IMR-90 (cell line): Measurements from ENCODE around the gene ARF5. TPM values are rescaled to one million over a fixed set of nuclear protein-coding genes. Genes with fewer than 3 reads are reported as not detected.

Source experiments
- ATAC-seq: fragments of 200-7000 bp; cut with Tn5 transposase; 2 replicates; pipeline ENCODE4 v1.9.1; 2020; ENCODE audit warnings: low read depth, mild to moderate bottlenecking, moderate library complexity
- BruUV-seq: library from RNA; stranded (reverse); fragments of 400-500 nt; replicated peaks from 2 replicates; lab custom pipeline; 2021; lab: Mats Ljungman, UMichigan
- CTCF ChIA-PET: fragments of 300-600 bp; formaldehyde crosslinking; extraction: SDS; loops from one replicate; lab custom pipeline; 2021; ENCODE audit warnings: antibody characterized with exemption; lab: Yijun Ruan, JAX
- POLR2A ChIA-PET: fragments of 300-600 bp; sonication (Branson Sonifier 250); formaldehyde crosslinking; loops from one replicate; lab custom pipeline; 2022; ENCODE audit warnings: antibody characterized with exemption; ENCODE audit not compliant: unreplicated experiment; lab: Charles Lee
- DNase-seq: peaks from one replicate; pipeline ENCODE4 v3.0.0; 2013
- H2AFZ ChIP-seq: replicated peaks from 2 replicates; pipeline ENCODE3; 2013; ENCODE audit warnings: low read length, mild to moderate bottlenecking; ENCODE audit not compliant: poor library complexity
- H2AK5ac ChIP-seq: 2 replicates; pipeline ENCODE4 v1.6.1; 2013; ENCODE audit warnings: low read depth, low read length, inconsistent platforms
- H2AK9ac ChIP-seq: replicated peaks from 2 replicates; pipeline ENCODE3; 2013; ENCODE audit warnings: mild to moderate bottlenecking, low read depth, low read length, moderate library complexity; ENCODE audit not compliant: poor library complexity
- H2BK120ac ChIP-seq: 2 replicates; pipeline ENCODE4 v1.6.1; 2013; ENCODE audit warnings: low read depth, low read length, inconsistent platforms
- H2BK15ac ChIP-seq: 3 replicates; pipeline ENCODE4 v1.6.1; 2013; ENCODE audit warnings: low read depth, low read length, inconsistent platforms
- H2BK20ac ChIP-seq: 2 replicates; pipeline ENCODE4 v1.6.1; 2013; ENCODE audit warnings: low read depth, mild to moderate bottlenecking, inconsistent platforms, low read length, moderate library complexity
- H2BK5ac ChIP-seq: 2 replicates; pipeline ENCODE4 v1.6.1; 2013; ENCODE audit warnings: mild to moderate bottlenecking, low read depth, low read length, inconsistent platforms; ENCODE audit not compliant: poor library complexity, severe bottlenecking
- H3K14ac ChIP-seq: replicated peaks from 2 replicates; pipeline ENCODE4 v1.6.1; 2013; ENCODE audit warnings: low read depth, low read length, inconsistent platforms
- H3K18ac ChIP-seq: 2 replicates; pipeline ENCODE4 v1.6.1; 2013; ENCODE audit warnings: low read depth, low read length, control low read depth
- H3K23ac ChIP-seq: 2 replicates; pipeline ENCODE4 v1.6.1; 2013; ENCODE audit warnings: low read depth, low read length, inconsistent platforms
- H3K27ac ChIP-seq: 2 replicates; pipeline ENCODE4 v1.5.1; 2013; ENCODE audit warnings: mild to moderate bottlenecking, control low read depth, low read length; ENCODE audit not compliant: insufficient read depth
- H3K27me3 ChIP-seq: 2 replicates; pipeline ENCODE4 v1.6.1; 2013; ENCODE audit warnings: low read length; ENCODE audit not compliant: control insufficient read depth, insufficient read depth
- H3K36me3 ChIP-seq: 2 replicates; pipeline ENCODE4 v1.6.1; 2013; ENCODE audit warnings: low read length, mixed read lengths; ENCODE audit not compliant: control insufficient read depth, insufficient read depth
- H3K4ac ChIP-seq: 2 replicates; pipeline ENCODE4 v1.6.1; 2013; ENCODE audit warnings: low read depth, low read length, inconsistent platforms
- H3K4me1 ChIP-seq: 2 replicates; pipeline ENCODE4 v1.6.1; 2013; ENCODE audit warnings: low read length, mixed read lengths; ENCODE audit not compliant: control insufficient read depth, insufficient read depth
- H3K4me2 ChIP-seq: 2 replicates; pipeline ENCODE4 v1.6.1; 2013; ENCODE audit warnings: low read depth, mild to moderate bottlenecking, control low read depth, low read length, moderate library complexity
- H3K4me3 ChIP-seq: 2 replicates; pipeline ENCODE4 v1.5.1; 2013; ENCODE audit warnings: low read depth, mild to moderate bottlenecking, control low read depth, low read length, moderate library complexity; ENCODE audit not compliant: insufficient read depth
- H3K56ac ChIP-seq: 2 replicates; pipeline ENCODE4 v1.6.1; 2013; ENCODE audit warnings: low read length, inconsistent platforms; ENCODE audit not compliant: insufficient read depth; ENCODE audit errors: extremely low read depth
- H3K79me1 ChIP-seq, 2 experiments: 2 replicates each; pipeline ENCODE4 v1.6.1; 2013; ENCODE audit warnings: low read length in 2 of 2, inconsistent platforms in 1 of 2, low read depth in 1 of 2
- H3K9ac ChIP-seq: 2 replicates; pipeline ENCODE4 v1.6.1; 2013; ENCODE audit warnings: low read depth, low read length, control low read depth
- H3K9me1 ChIP-seq: 2 replicates; pipeline ENCODE4 v1.6.1; 2013; ENCODE audit warnings: low read length, inconsistent platforms; ENCODE audit not compliant: insufficient read depth
- H3K9me3 ChIP-seq: 2 replicates; pipeline ENCODE4 v1.6.1; 2013; ENCODE audit warnings: low read length; ENCODE audit not compliant: control insufficient read depth, insufficient read depth
- H4K20me1 ChIP-seq: 2 replicates; pipeline ENCODE4 v1.6.1; 2013; ENCODE audit warnings: low read length, inconsistent platforms; ENCODE audit not compliant: insufficient read depth
- H4K5ac ChIP-seq: 2 replicates; pipeline ENCODE4 v1.6.1; 2013; ENCODE audit warnings: mild to moderate bottlenecking, low read depth, low read length, control low read depth
- H4K8ac ChIP-seq, 2 experiments: 2 replicates each; pipeline ENCODE4 v1.6.1; 2013; ENCODE audit warnings: low read depth in 2 of 2, low read length in 2 of 2, control low read depth in 1 of 2, inconsistent platforms in 1 of 2
- H4K91ac ChIP-seq: 2 replicates; pipeline ENCODE4 v1.6.1; 2013; ENCODE audit warnings: low read depth, low read length, inconsistent platforms; ENCODE audit not compliant: insufficient read depth
- BHLHE40 ChIP-seq: fragments of 150-350 bp; IDR thresholded peaks from 2 replicates; pipeline ENCODE4 v1.6.1; 2016; ENCODE audit warnings: mild to moderate bottlenecking, low read depth, low read length
- CTCF ChIP-seq: conservative IDR thresholded peaks from 2 replicates; pipeline ENCODE4 v1.5.1; 2012; ENCODE audit warnings: mild to moderate bottlenecking, low read depth, low read length, improper control_type of control experiment
- FOS ChIP-seq: fragments of 150-350 bp; IDR thresholded peaks from 2 replicates; pipeline ENCODE4 v1.6.1; 2016; ENCODE audit warnings: low read depth, low read length
- WGBS, 2 experiments: methylation state at CpG; one replicate each; pipeline versions ENCODE4 v1.1.5 to v1.1.7; 2013; ENCODE audit warnings: missing lambda C conversion rate in 2 of 2; ENCODE audit not compliant: insufficient read length in 1 of 2; ENCODE audit errors: extremely low coverage in 2 of 2; 5-methylcytosine and 5-hydroxymethylcytosine counted together
- dilution Hi-C: fragments of 300-500 bp; cut with HindIII; formaldehyde crosslinking; loops from one replicate; pipeline ENCODE4 v1.14.3; 2018; ENCODE audit warnings: low sequenced_read_pairs; ENCODE audit not compliant: unreplicated experiment
- in situ Hi-C: fragments of 300-500 bp; cut with MboI; formaldehyde crosslinking; loops from 3 replicates; pipeline ENCODE4 v1.14.3; 2019; ENCODE audit warnings: low sequenced_read_pairs, inconsistent platforms, mixed read lengths
- intact Hi-C: fragments of 100-400 bp; cut with micrococcal nuclease; formaldehyde crosslinking; loops from 2 replicates; pipeline ENCODE4 v1.10.0; 2022
- polyA plus RNA-seq, 3 experiments: library from polyadenylated mRNA; depleted of rRNA; stranded (reverse); fragments of >200 nt; gene quantifications; 2 replicates each; pipeline ENCODE4 v1.2.3, GENCODE V29; 2012; ENCODE audit warnings: low replicate concordance in 1 of 3
- total RNA-seq: library from RNA; depleted of rRNA; stranded (reverse); fragments of >200 nt; gene quantifications from 2 replicates; pipeline ENCODE4 v1.2.3, GENCODE V29; 2012

ARF5 gene
- total and polyA plus RNA-seq, 2 of the 4 experiments (the other 2 are of a cell fraction), result 128 to 274 TPM

- no peak overlapping the region for H2AK5ac ChIP-seq
- H2AK9ac ChIP-seq, result no peak overlapping the region
- no peak for DNase-seq
- no peak overlapping the region for H4K5ac ChIP-seq
- dilution Hi-C loops (no loop called here), in situ Hi-C loops (no loop called here), intact Hi-C loops (no loop called here)
- H3K56ac ChIP-seq, result no peak overlapping the region
- H3K79me1 ChIP-seq, result no peaks in the 10 kb centered on the region
- H3K4me1 ChIP-seq, result no peaks in the 10 kb centered on the region
- no peak for TF ChIP-seq BHLHE40
- TF ChIP-seq CTCF, result no peak
- TF ChIP-seq FOS, result no peak
- no peaks in the 10 kb centered on the region for H4K20me1 ChIP-seq
- peaks cover 30% of the 10 kb centered on the region for H3K27me3 ChIP-seq
- H3K27ac ChIP-seq, result no peak overlapping the region
- BruUV-seq, result no TSS peak
- H2AFZ ChIP-seq, result no peak overlapping the region
- no peaks in the 10 kb centered on the region for H3K36me3 ChIP-seq
- peaks cover 5% of the 10 kb centered on the region for H3K9me3 ChIP-seq
- H3K4me2 ChIP-seq, result no peak overlapping the region
- no peak for ATAC-seq
- POLR2A ChIA-PET, result no interaction called here
- no peak overlapping the region for H4K8ac ChIP-seq
- no peak overlapping the region for H3K23ac ChIP-seq
- no peak overlapping the region for H4K91ac ChIP-seq
- WGBS, 2 experiments, result 100% methylated on average over 1 of the region's 6 CpGs; no CpG with 5 or more reads in 1 of the 2 experiments
- H3K14ac ChIP-seq, result no peak overlapping the region
- no peaks in the 10 kb centered on the region for H3K9me1 ChIP-seq
- no peak overlapping the region for H3K9ac ChIP-seq
- no peak overlapping the region for H2BK5ac ChIP-seq
- no peak overlapping the region for H2BK15ac ChIP-seq
- no peak overlapping the region for H3K4ac ChIP-seq
- no peak overlapping the region for H3K18ac ChIP-seq
- no peak overlapping the region for H3K4me3 ChIP-seq
- CTCF ChIA-PET, result no interaction called here
- no peak overlapping the region for H2BK20ac ChIP-seq
- H2BK120ac ChIP-seq, result no peak overlapping the region
Observed at GRCh38 chr7:127609297-127609696, 21.1 kb downstream of the ARF5 start.
